ENCODE data around the gene AKR1D1. TPM values are rescaled to one million over a fixed set of nuclear protein-coding genes. Genes with fewer than 3 reads are reported as not detected.
"Not testable (repeated sequence)": the region's sequence is repeated elsewhere in the genome, so short reads cannot be mapped to it uniquely, and the experiment has no call there.

The AKR1D1 gene
- total RNA-seq, 4 donors from 2014 or later = 0.39 TPM; not detected in 3

DNA sequence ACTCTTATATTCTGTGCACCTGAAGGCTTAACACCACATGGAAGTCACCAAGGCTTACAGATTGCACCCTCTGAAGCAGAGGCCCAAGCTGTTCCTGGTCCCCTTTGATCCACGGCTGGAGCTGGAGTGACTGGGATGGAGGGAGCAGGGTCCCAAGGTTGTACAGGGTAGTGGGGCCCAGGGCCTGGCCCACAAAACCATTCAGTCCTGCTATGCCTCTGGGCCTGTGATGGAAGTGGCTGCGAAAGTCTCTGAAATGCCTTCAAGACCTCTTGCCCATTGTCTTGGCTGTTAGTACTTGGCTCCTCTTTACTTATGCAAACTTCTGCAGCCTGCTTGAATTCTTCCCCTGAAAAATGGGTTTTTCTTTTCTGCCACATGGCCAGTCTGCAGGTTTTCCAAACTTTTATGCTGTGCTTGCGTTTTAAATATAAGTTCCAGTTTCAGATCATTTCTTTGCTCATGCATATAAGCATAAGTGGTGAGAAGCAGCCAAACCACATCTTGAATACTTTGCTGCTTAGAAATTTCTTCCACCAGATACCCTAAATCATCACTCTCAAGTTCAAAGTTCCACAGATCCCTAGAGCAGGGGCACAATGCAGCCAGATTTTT lies 53.4 kb downstream of the AKR1D1 start:
- no peak overlapping the region for H3K27ac ChIP-seq
- H3K9me3 ChIP-seq = no peaks in the 10 kb centered on the region
- no peaks in the 10 kb centered on the region for H3K27me3 ChIP-seq
- H3K4me3 ChIP-seq = no peak overlapping the region
- no peaks in the 10 kb centered on the region for H3K4me1 ChIP-seq
- WGBS = 88% methylated on average over 2 of the region's 3 CpGs
- no peak for DNase-seq (ENCODE audit: low spot score in 2 of 2)
- H3K36me3 ChIP-seq = no peaks in the 10 kb centered on the region
- TF ChIP-seq POLR2AphosphoS5 (IDR thresholded peaks at IDR 0.05) (no peak), POLR2A (IDR thresholded peaks at IDR 0.05) (no peak), EP300 (IDR thresholded peaks at IDR 0.05) (no peak)
- TF ChIP-seq, protein P1, sequence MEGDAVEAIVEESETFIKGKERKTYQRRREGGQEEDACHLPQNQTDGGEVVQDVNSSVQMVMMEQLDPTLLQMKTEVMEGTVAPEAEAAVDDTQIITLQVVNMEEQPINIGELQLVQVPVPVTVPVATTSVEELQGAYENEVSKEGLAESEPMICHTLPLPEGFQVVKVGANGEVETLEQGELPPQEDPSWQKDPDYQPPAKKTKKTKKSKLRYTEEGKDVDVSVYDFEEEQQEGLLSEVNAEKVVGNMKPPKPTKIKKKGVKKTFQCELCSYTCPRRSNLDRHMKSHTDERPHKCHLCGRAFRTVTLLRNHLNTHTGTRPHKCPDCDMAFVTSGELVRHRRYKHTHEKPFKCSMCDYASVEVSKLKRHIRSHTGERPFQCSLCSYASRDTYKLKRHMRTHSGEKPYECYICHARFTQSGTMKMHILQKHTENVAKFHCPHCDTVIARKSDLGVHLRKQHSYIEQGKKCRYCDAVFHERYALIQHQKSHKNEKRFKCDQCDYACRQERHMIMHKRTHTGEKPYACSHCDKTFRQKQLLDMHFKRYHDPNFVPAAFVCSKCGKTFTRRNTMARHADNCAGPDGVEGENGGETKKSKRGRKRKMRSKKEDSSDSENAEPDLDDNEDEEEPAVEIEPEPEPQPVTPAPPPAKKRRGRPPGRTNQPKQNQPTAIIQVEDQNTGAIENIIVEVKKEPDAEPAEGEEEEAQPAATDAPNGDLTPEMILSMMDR (IDR thresholded peaks at IDR 0.05) = no peak

DNA sequence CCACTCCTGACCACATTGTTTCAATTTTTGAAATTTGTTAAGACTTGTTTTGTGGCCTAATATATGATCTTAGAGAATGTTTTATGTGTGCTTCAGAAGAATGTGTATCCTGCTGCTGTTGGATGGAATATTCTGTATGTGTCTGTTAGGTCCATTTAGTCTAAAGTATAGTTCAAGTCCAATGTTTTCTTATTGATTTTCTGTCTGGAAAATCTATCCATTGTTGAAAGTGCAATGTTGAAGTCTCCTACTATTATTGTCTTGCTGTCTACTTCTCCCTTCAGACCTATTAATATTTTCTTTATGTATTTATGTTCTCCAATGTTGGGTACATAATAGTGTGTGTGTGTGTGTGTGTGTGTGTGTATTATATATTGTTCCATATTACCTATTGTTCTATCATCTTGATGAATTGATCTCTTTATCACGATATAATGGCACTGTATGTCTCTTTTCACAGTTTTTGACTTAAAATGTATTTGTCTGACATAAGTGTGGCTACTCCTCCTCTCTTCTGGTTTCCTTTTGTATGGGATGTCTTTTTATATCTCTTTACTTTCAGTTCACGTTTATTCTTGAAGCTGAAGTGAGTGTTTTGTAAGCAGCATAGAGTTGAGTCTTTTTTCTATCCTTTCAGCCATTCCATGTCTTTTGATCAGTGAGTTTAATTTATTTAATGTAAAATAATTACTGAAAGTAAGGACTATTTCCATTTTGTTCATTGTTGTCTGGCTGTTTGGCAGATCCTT lies 61.3 kb downstream of the AKR1D1 start:
- 79% methylated on average over 2 of the region's 2 CpGs for WGBS
- TF ChIP-seq, protein P1 (IDR thresholded peaks at IDR 0.05) = no peak
- no peak for TF ChIP-seq EP300 (IDR thresholded peaks at IDR 0.05)
- TF ChIP-seq POLR2AphosphoS5 (IDR thresholded peaks at IDR 0.05) = no peak
- no peak for TF ChIP-seq POLR2A (IDR thresholded peaks at IDR 0.05)
- Histone ChIP-seq H3K27ac (no peak overlapping the region), H3K9me3 (no peaks in the 10 kb centered on the region), H3K4me1 (no peaks in the 10 kb centered on the region), H3K36me3 (no peaks in the 10 kb centered on the region), H3K27me3 (no peaks in the 10 kb centered on the region), H3K4me3 (no peak overlapping the region)
- DNase-seq (ENCODE audit: low spot score in 2 of 2) = no peak

DNA sequence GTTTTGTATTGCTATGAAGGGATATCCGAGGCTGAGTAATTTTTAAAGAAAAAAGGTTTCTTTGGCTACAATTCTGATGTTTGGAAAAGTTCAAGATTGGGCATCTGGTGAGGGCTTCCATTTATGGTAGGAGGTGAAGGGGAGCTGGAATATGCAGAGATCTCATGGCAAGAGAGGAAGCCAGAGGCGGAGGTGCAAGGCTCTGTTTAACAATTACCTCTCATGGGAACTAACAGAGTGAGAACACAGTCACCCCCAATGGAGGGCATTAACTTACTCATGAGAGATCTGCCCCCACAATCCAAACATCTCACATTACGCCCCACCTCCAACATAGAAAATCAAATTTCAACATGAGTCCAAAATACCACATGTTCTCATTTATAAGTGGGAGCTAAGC lies 62.0 kb downstream of the AKR1D1 start:
- 59% methylated on average over 3 of the region's 3 CpGs for WGBS
- no peaks in the 10 kb centered on the region for H3K36me3 ChIP-seq

DNA sequence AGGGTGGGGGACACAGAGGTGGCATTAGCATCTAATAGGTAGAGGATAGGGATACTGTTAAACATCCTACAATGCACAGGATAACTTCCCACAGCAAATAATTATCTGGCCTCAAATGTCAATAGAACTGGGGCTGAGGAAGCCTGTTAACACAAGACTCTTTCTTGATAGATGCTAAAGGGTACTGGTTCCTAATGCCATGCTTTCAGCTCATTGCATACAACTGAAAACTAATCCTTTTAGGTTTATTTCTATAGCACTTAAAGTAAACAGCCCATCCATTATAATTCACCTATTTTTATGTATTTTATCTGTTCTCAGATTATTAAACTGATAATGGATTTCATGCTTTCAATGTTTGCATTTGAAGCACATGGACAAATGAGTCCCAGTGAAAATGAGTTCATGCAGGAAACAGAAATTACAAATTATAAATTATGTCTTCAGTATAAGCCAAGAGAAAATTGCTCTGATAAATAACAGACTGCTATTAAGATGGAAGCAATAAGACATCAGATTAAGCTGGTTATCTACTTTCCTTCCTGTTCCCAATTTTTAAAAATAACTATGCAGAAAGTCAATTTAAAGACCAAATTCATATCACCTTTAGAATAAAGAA lies 66.4 kb downstream of the AKR1D1 start:
- no peak for TF ChIP-seq EP300 (IDR thresholded peaks at IDR 0.05)
- TF ChIP-seq, protein P1 (IDR thresholded peaks at IDR 0.05) = no peak
- TF ChIP-seq POLR2AphosphoS5 (IDR thresholded peaks at IDR 0.05) = no peak
- TF ChIP-seq POLR2A (IDR thresholded peaks at IDR 0.05) = no peak
- H3K27ac ChIP-seq = no peak overlapping the region
- DNase-seq (ENCODE audit: low spot score in 2 of 2) = no peak
- no peaks in the 10 kb centered on the region for H3K4me1 ChIP-seq
- no peaks in the 10 kb centered on the region for H3K27me3 ChIP-seq
- H3K36me3 ChIP-seq = no peaks in the 10 kb centered on the region
- H3K4me3 ChIP-seq = no peak overlapping the region
- no peaks in the 10 kb centered on the region for H3K9me3 ChIP-seq

More for the DNA sequence above, 62.0 kb downstream of the AKR1D1 start:
- no peak overlapping the region for H3K27ac ChIP-seq
- TF ChIP-seq EP300 (IDR thresholded peaks at IDR 0.05) (no peak), POLR2AphosphoS5 (IDR thresholded peaks at IDR 0.05) (no peak), POLR2A (IDR thresholded peaks at IDR 0.05) (no peak)
- TF ChIP-seq, protein P1 (IDR thresholded peaks at IDR 0.05) = no peak
- no peak for DNase-seq (ENCODE audit: low spot score in 2 of 2)
- no peaks in the 10 kb centered on the region for H3K4me1 ChIP-seq
- H3K27me3 ChIP-seq = no peaks in the 10 kb centered on the region
- H3K9me3 ChIP-seq = no peaks in the 10 kb centered on the region
- no peak overlapping the region for H3K4me3 ChIP-seq

DNA sequence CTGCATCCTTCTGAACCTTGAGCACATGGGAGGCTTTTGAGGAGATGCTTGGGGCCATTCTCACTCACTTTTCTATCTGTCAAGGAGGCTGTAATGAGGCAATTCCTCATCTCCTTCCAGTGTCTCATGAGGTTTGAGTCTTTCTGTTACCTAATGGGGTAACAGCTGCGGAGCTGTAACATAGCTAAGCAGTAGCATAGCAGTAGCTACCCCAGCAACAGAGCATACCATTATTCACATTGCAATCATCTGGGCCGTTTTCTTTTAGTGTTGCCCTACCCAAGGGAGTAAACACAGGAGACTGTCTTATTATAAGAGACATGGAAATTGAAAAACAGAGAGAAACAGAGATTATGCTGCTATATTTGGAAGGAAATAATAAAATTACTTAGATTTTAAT lies 68.7 kb downstream of the AKR1D1 start:
- H3K4me3 ChIP-seq = no peak overlapping the region
- no peak for DNase-seq (ENCODE audit: low spot score in 2 of 2)
- 76% methylated on average over 2 of the region's 2 CpGs for WGBS
- no peaks in the 10 kb centered on the region for H3K27me3 ChIP-seq
- H3K27ac ChIP-seq = no peak overlapping the region
- TF ChIP-seq, protein P1 (IDR thresholded peaks at IDR 0.05) = no peak
- TF ChIP-seq EP300 (IDR thresholded peaks at IDR 0.05) (no peak), POLR2AphosphoS5 (IDR thresholded peaks at IDR 0.05) (no peak), POLR2A (IDR thresholded peaks at IDR 0.05) (no peak)
- no peaks in the 10 kb centered on the region for H3K4me1 ChIP-seq
- H3K9me3 ChIP-seq = no peaks in the 10 kb centered on the region
- no peaks in the 10 kb centered on the region for H3K36me3 ChIP-seq

GRCh38 chr7:138146221-138146620 lies 70.0 kb downstream of the AKR1D1 start:
- H3K27me3 ChIP-seq; H3K4me3 ChIP-seq; H3K4me1 ChIP-seq; H3K27ac ChIP-seq; H3K36me3 ChIP-seq; H3K9me3 ChIP-seq; DNase-seq (ENCODE audit: low spot score in 2 of 2): not testable (repeated sequence)
- 97% methylated on average over 10 of the region's 19 CpGs for WGBS

- not testable (repeated sequence) for H3K4me1 ChIP-seq; H3K4me3 ChIP-seq; H3K9me3 ChIP-seq; H3K27ac ChIP-seq; H3K27me3 ChIP-seq; DNase-seq (ENCODE audit: low spot score in 2 of 2); H3K36me3 ChIP-seq
- 88% methylated on average over 31 of the region's 32 CpGs for WGBS
Observed at GRCh38 chr7:138146757-138147734, 70.8 kb downstream of the AKR1D1 start.
